Measurements from ENCODE around the gene TRAM2.

DNA sequence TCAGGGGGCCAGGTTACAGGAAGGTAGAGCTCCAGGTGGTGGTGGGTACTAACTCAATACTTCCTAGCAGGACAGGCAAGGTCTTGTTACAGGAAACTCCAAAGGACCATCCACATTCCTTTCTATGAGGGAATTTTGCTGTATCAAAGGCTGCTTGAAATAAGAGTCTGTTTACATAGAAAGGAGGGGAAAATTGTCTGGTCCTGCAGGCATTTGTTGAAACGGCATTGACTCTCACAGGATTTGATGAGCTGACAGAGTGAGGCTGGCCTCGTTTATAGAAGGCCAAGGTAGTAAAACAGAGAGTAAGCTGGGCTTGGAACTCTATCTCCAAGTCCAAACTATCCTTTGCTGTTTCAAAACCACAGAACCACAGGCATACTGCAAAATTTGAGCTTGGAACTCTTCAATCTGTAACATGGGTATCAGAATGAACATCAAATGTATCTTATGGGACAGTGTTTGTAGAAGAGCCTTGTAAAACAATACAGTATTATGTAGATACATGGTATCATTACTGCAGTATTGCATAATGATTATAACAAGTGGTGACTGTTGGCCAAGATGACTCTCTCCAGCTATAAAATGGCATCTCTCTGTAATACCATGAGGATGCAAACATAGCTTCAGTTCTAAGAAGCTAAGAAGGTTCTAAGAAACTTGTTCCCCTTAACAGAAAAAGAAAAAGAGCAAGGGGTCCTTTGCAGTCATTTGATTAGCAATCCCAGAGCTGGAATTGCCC, 61.5 kb downstream of the TRAM2 start:
- no peak for TF ChIP-seq MAX (CRISPR knock-in tag; IDR thresholded peaks at IDR 0.05)
- no peak for TF ChIP-seq ESRRA (CRISPR knock-in tag; IDR thresholded peaks at IDR 0.05; ENCODE audit: borderline replicate concordance)
- no peak for TF ChIP-seq ZNF138 (CRISPR knock-in tag; conservative IDR thresholded peaks at IDR 0.05)
- TF ChIP-seq ZNF512 (CRISPR knock-in tag; IDR thresholded peaks at IDR 0.05; ENCODE audit: borderline replicate concordance), result no peak
- TF ChIP-seq ATF3 (CRISPR knock-in tag; conservative IDR thresholded peaks at IDR 0.05), result no peak
